Stimulated activated CD8-positive, alpha-beta memory T cell treated with anti-CD3 and anti-CD28 coated beads, Interleukin-4, amount 100 ng/mL, for 48 hours (primary cell): ENCODE data around the gene SULT6B1.

ENCODE experiments used
- DNase-seq: peaks from one replicate; pipeline ENCODE4 v3.0.0-alpha.2; 2020

SULT6B1 gene

GRCh38 chr2:37146062-37146461 is 42.4 kb downstream of the SULT6B1 start:
- no peak for DNase-seq

DNA sequence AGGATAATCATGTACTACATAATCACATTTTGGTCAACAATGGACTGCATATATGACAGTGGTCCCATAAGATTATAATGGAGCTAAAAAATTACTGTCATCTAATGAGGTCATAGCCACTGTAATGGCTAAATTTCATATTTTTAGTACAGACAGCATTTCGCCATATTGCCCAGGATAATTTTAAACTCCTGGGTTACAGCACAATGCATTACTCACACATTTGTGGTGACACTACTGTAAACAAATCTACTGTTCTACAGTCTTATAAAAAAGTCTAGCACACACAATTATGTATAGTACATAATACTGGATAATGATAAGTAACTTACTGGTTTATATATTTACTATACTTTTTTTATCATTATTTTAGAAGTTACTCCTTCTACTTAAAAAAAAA is 44.5 kb downstream of the SULT6B1 start:
- no peak for DNase-seq

DNA sequence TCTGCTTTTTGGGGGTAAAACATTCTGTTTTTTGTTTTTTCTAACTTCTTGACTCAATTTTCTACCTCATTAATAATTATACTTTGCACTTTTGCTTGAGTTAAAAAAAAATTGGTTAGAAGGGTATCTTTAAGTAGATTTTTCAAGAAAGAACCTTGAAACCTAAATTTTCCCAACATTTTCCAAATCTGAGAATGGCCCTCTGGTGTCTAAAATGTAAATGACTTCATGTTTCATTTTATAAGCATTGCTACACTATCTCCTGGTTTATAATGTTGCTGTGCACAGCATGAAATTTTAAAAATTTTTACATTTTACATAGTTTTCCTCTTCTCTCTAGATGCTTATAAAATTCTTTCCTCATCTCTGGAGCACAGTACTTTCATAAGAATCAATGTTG is 45.9 kb downstream of the SULT6B1 start:
- no peak for DNase-seq

GRCh38 chr2:37132914-37133313 is 55.6 kb downstream of the SULT6B1 start:
- DNase-seq, result no peak

GRCh38 chr2:37125416-37125815 is 63.1 kb downstream of the SULT6B1 start:
- no peak for DNase-seq

- no peak for DNase-seq
These were observed 69.3 kb downstream of the SULT6B1 start for GRCh38 chr2:37119157-37119556.
